GM21360 (cell line): ENCODE data around the gene LEFTY2.
"Not testable (repeated sequence)": the region's sequence is repeated elsewhere in the genome, so short reads cannot be mapped to it uniquely, and the experiment has no call there.

Experiments
- ATAC-seq: cut with Tn5 transposase; IDR thresholded peaks from one replicate; pipeline ENCODE4 v1.9.1; 2021; ENCODE audit warnings: mild to moderate bottlenecking, moderate library complexity; ENCODE audit not compliant: unreplicated experiment

LEFTY2 gene

DNA sequence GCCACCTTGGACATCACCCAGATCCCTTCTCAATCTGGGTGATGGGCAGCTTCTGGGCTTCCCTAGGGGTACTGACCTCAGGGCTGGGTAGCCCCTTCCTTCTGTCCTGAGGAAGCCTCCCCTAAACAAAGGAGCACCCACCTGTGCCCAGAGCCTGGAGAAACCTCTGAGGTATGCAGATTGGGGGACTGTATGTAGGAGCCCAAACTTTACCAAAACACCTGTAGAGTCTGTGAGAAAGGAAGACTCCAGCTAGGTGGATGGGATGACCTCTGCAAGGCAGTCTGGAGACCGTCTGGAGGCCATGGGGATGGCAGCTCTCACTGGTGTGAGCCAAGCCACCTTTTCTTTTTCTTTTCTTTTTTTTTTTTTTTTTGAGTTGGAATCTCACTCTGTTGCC, 13.7 kb upstream of the LEFTY2 start:
- no peak for ATAC-seq

DNA sequence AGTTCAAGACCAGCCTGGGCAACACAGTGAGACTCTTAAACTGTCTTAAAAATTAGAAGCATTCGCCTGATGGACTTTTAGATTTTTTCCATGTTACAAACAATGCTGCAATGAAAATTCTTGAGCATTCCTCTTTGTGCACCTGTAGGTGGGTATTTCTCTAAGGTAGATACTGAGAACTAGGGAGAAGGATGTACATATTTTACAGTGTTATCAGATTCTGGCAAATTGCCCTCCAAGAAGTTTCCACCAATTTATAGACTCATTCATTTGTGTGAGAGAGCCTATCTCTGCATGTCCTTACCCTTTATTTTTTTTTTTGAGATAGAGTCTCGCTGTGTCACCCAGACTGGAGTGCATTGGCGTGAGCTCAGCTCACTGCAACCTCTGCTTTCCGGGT, 12.3 kb upstream of the LEFTY2 start:
- ATAC-seq = no peak

DNA sequence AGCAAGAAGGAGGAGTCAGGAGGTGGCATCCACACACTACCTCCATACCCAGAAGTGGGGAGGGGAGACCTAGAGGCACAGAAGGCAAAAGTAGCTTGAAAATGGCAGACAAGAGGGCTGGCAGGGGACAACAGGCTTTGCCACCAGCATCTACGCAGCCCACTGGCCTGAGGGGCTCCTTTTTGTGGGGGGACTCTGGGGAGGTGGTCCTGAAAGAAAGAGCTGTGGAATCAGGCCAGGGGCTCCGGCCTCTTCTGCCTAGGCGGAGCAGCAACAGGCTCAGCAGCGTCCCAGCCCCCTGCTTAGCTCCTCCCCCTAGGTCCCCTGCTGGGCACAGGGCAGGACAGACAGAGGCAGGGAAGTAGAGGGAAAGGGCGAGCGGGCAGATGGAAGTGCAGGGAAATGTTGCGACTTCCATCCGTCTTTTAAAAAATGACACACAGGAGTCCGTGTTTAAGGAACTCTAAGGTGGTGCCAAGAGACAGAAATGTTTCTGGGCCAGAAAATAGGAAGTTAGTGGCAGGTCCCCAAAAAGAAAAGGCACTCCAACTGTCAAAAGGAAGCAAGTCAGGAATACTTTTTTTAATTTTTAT, 10.0 kb upstream of the LEFTY2 start:
- ATAC-seq = no peak

DNA sequence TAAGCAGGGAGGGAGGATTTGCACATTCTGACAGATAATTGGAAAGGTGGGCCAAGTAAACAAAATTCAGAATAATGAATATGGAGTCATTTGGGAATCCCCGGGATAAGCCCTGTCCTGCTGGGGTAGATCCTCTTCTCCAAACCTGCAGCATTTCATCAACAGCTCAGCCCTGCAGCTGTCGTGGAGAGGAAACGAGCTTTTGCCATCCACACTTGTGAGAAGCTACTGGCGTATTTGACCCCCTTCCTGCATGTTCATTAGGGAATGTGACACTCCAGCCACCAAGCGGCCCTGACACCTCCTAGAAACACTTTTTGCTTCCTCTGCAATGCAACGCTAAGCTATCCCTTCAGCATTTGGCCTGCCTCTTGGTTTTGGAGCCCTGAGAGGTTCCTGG, 8.0 kb upstream of the LEFTY2 start:
- no peak for ATAC-seq

DNA sequence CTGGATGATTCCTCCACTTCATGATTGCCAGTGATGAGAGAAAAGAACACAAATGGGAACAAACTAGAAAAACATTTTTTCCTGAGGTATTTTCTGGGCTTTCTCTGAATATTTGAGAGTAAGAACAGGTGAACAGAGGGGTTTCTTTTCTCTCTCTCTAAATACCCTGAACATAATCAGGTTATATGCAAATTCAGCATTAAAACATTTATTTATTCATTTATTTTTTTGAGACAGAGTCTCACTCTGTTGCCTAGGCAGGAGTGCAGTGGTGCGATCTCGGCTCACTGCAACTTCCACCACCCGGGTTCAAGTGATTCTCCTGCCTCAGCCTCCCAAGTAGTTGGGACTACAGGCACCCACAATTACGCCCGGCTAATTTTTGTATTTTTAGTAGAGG, 5.8 kb upstream of the LEFTY2 start:
- ATAC-seq = no peak

DNA sequence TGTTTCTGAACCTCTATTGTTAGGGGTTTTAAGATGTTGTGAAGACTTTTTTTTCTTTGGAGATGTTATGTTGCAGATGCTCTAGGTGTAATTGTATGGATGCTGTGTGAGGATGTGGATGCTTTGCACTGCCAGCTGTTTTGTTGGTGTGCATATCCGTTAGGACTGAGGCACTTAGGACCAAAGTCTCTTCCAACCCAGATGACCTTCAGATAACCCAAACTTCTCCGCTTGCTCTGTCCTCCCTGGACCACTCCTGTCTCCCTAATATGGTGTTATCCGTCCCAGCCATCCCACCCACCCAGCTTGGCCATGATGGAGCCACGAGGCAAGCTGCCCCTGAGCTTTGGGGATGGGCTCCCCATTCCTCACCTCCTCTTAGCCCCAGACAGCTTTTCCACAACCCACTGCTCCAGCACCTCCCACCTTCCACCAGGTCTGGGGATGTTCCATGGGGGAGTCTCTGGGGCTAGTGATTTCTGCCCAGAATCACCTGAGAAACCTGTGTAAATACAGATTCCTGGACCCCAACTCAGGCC, 5.1 kb upstream of the LEFTY2 start:
- ATAC-seq = no peak

DNA sequence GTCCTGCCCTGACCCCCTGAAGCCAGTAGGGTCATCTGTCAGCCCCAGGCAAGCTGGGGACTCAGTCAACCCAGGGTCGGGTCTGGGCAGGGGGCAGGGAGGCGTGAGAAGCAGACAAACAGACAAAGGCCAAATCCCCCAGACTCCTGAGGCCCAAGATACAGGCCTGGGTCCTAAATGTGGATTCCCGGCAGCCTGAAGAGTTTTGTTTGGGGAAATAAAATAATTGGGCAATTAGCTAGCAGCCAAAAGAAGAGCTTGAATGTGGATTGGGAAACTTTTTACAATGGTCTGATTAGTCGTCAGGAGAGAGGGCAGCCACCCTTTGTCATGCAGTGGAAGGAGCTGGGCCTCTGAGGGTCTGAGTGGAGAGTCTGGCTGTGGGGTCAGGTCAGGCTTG, 4.5 kb upstream of the LEFTY2 start:
- no peak for ATAC-seq

DNA sequence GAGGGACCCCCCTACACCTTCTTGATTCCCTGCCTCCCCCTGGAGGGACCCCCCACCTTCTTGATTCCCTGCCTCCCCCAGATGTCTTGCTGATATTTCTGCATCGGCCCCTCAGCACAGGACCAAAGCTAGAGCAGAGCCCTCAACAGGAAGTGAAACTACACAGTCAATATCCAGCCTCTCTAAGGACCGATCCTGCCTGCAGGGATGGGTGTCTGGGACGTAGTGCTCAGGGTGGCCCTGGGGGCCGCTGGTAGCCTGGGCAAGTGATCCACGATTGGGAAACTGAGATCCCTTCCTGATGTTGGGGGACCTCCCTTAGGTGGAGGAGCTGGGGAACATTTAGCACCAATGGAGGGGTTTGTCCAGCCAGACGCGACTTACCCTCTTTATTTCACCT, 3.9 kb upstream of the LEFTY2 start:
- ATAC-seq = peak; percentile 58

DNA sequence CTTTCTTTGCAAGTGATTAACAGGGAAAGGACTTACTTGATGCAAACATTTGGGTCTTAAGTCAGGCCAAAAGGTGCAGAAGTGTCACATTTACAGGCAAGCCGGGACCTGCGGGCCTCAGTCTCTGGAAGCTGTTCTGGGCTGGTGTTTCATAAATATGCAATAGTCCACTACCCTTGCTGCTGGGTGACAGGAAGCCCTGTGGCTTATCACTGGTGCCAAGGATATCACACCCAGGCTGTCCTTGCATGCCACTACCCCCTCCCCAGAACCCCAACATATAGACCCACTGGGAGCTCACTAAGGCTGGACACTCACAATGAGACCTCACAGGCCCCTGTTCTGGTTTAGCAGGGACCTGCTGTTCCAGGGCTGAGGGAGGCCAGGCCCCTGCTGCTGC, 3.4 kb upstream of the LEFTY2 start:
- no peak for ATAC-seq

DNA sequence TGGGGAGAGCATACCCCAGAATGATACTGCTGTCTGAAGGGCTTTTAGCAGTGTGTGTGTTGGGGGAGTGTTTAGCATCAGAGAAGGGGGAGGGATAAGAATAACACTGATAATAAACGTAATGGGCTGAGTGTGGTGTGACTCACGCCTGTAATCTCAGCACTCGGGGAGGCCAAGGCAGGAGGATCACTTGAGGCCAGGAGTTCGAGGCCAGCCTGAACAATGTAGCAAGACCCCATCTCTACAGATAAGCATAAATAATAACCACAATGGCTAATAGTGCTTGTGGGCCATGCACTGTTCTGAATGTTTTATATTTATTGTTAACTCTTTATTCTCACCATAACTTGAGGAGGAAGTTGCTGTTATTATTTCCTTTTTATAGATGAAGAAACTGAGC, 2.6 kb upstream of the LEFTY2 start:
- no peak for ATAC-seq

DNA sequence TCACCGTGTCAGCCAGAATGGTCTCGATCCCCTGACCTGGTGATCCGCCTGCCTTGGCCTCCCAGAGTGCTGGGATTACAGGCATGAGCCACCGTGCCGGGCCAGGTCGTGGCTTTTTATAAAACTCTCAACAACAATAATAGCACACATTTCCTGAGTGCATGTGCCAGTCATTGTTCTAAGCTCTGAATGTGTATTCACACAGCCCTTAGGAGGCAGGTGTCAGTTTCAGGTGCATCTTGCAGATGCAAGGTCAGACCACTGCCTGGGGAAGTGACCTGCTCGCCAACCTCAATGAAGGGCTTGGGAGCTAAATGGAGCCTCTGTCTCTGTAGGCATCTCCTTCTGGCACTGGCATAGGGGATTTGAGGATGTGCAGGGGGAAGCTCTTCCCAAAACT, 1.6 kb upstream of the LEFTY2 start:
- ATAC-seq = peak; percentile 77

DNA sequence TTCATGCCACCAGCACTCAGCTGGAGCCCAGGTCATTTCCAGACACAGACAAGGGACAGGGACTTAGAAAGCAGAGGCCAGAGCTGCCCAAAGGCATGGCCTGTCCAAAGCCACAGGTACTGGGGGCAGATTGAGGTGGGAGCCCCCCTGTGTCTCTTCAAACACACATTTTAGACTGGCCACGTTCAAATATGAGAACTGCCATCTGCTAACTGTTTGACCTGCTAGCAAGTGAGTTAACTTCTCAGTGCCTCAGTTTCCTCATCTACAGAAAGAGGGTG, 862 bp upstream of the LEFTY2 start:
- ATAC-seq = no peak

DNA sequence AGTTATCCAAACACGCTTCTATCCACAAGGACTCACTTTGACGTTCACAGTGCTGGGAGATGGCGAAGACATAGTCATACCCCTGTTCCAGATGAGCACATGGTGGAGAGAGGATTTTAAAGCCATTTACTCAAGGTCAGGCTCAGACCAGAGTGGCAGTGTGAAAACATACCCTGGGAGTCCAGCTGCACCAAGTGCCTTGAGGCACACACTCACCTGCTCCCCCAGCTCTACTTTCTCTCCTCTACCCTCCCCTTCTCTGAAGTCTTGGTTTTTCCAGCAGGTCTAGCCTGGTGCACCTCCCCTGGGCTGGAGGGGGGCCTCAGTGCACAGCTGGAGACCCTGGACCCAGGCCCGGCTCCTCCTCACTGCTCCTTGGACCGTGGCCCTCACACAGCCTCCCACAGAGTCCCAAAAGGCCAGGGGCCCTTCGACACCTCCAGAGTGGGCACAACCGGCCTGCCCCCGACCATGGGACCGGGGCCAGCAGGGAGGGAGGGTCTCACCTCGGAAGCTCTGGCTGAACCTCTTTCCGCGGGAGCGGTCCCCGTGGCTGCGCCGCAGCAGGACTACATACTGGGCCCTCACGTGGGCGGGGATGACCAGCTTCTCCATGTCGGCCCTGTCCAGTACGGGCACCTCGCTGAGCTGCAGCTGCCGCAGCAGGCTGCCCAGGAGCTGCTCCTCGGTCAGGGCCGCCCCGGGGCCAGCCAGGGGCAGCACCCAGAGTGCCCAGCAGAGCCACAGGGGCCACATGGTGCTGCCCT, 452 bp downstream of the LEFTY2 start:
- ATAC-seq = no peak

DNA sequence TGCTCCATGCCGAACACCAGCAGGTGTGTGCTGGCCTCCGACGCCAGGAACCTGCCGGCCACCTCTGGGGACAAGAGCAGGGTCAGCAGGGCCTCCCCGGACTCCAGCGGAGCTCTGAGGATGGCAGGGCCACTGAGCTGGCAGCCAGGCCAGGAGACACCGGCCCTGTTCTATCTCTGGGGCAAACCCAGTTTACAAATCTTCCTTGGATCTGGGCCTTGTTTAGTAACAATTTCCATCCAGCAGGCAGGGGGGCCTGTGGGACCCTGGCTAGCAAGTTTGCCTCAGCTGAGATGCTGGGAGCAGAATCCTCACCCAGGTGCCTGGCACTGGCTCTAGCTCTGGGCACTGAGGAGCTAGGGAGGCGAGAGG, 1.1 kb downstream of the LEFTY2 start:
- ATAC-seq = not testable (repeated sequence)

DNA sequence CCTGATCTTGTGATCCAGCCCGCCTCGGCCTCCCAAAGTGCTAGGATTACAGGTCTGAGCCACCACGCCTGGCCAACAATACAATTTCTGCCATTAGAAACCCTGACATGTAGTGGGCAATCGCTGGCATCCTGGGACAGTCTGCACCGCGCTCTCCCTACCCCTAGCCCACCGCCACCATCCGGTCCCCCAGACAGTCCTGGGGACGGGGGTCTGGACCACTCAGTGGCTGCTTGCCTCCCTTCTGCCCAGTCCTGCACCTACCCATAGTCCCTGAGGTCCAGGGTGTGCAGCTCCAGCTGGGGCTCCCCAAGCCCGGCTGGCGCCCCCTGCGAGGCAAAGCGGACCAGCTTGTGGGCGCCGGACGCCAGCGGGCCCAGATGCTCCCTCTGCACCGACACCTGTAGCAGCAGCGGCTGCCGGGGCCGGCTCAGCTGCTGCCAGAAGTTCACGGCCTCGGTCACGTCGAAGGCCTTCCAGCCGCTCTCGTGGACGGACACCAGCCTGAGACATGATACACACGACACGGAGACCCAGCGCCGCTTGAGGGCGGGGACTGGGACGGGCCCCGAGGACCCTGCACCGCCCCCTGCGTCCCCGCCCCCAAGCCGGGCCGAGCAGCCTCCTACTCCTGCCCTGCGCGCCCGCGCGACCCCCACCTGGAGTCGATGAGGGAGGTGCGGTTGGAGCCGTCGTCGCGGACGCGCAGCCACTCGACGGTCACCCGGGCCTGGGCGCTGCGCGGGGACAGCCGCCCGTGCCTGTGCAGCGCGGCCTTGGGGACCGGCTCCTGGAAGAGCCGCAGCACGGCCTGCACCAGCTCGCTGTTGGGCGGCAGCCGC, 1.7 kb downstream of the LEFTY2 start:
- ATAC-seq = not testable (repeated sequence)

DNA sequence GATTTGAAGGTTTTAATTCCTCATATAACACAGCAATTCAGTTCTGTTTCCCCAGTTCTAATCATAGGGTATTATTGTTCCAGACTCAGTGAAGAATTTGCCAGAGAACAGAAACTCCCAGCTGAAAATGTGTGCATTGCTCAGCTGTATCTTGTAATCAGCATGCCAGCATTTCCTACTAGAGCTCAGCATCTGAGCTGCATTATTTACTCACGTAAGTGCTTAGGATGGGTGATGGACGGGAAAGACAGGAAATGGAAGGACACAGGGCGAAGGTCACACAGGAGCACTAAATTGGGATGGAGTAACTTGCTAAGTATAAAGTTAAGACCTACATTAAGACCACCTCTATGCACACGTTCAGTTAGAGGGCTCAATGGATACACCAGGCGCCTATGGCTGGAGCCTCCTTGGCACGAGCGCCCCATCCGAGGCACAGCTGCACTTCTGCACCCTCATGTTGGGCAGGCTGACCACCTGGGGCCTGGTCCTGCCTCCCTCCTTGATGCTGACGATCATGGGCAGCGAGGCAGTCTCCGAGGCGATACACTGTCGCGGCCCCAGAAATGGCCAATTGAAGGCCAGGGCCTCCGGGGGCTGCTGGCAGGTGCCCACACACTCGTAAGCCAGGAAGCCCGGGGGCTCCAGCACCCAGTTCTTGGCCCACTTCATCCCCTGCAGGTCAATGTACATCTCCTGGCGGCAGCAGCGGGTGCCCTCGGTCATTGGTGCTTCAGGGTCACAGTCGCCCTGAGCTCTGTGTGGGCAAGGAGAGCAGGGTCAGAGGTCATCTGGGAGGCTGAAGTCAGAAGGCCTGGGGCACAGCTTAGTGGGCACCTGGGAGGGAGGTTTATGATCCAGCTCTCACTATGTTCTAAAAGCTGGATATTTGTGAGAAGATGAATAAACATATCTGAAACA, 3.7 kb downstream of the LEFTY2 start:
- ATAC-seq = no peak

DNA sequence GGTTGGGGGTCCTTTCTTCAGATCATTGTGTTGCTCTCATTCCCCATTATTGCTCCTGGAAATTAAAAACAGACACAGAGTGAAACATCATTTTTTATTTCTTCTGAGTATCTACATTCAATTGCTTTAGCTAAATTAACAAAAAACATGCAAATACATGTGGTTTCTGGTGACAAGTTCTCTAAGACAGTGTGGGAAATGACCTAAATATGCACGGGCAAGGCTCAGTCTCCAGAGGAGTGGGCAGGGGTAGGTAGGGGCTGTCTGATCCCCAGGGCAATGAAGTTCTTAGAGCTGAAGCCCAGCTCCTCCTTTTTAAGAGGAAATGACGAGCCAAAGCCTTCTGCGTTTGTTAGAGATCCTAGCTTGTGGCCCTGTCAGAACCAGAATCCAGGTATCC, 4.5 kb downstream of the LEFTY2 start:
- no peak for ATAC-seq

DNA sequence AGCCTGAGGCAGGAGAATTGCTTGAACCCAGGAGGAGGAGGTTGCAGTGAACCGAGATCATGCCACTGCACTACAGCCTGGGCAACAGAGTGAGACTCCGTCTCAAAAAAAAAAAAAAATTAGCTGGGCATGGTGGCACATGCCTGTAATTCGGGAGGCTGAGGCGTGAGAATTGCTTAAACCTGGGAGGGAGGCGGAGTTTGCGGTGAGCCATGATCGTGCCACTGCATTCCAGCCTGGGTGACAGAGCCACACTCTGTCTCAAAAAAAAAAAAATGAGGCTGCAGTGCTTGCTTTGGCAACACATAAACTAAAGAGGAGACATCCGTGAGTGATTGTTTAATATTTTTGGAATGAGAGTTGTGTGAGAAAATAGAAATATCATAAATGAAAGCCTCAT, 4.9 kb downstream of the LEFTY2 start:
- ATAC-seq = not testable (repeated sequence)

DNA sequence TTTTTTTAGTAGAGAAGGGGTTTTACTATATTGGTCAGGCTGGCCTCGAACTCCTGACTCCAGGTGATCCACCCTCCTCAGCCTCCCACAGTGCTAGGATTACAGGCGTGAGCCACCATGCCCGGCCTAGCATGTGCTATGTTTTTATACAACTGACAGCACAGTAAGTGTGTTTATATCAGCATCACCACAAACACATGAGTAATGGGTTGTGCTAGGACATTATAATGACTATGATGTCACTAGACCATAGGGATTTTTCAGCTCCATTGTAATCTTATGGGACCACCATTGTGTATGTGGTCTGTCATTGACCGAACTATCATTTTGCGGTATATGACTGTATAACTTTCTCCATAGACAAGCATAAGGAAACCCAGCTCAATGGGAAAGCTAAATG, 6.3 kb downstream of the LEFTY2 start:
- no peak for ATAC-seq

DNA sequence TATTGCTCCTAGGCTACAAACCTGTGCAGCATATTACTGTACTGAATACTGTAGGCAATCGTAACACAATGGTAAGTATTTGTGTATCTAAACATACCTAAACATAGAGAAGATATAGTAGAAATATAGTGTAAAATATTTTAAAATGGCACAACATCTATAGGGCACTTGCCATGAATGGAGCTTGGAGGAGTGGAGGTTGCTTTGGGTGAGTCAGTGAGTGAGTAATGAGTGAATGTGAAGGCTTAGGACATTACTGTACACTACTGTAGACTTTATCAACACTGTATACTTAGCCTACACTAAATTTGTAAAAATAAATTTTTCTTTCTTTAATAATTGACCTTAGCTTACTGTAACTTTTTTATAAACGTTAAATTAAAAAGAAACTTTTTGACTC, 7.9 kb downstream of the LEFTY2 start:
- ATAC-seq = no peak
